ENCODE data around the gene MAPK11. TPM values are rescaled to one million over a fixed set of nuclear protein-coding genes. Genes with fewer than 3 reads are reported as not detected.

MAPK11 gene
- total and polyA plus RNA-seq, 7 donors: 0.23 to 7.3 (median 2.9) TPM

GRCh38 chr22:50262973-50263617, 7.1 kb downstream of the MAPK11 start:
- 47 to 63% methylated on average over 9 of the region's 9 CpGs for WGBS, 2 donors
- Histone ChIP-seq H3K27me3 (peaks cover 17 to 68% (median 46%) of the 10 kb centered on the region in 3 donors), H3K4me1 (peaks cover 0 to 34% (median 34%) of the 10 kb centered on the region in 4 donors), H3K9me3 (no peaks in the 10 kb centered on the region), H3K4me3 (no peak overlapping the region), H3K36me3 (no peaks in the 10 kb centered on the region), H3K27ac (no peak overlapping the region)
- intact Hi-C loops (cut with DNase I): no loop called here
- TF ChIP-seq POLR2AphosphoS5 (IDR thresholded peaks at IDR 0.05) (no peak), POLR2A (IDR thresholded peaks at IDR 0.05) (no peak), CTCF (IDR thresholded peaks at IDR 0.05) (no peak), EP300 (IDR thresholded peaks at IDR 0.05) (no peak)
- DNase-seq: no peak

GRCh38 chr22:50262460-50262911, 7.7 kb downstream of the MAPK11 start:
- 27 to 40% methylated on average over 7 of the region's 7 CpGs for WGBS, 2 donors
- intact Hi-C loops (cut with DNase I): no loop called here

GRCh38 chr22:50261615-50262459, 8.3 kb downstream of the MAPK11 start, which contains the start of gene MAPK12:
Gene MAPK12, minus strand, starts transcription at chr22:50261683. Its CDS starts 174 bp downstream, at chr22:50261509.
- intact Hi-C loops (cut with DNase I): no loop called here
- Histone ChIP-seq H3K4me3 (peak within 1 kb of the TSS; percentile 19 to 53 (median 44)), H3K27me3 (peaks cover 17 to 70% (median 46%) of the 10 kb centered on the region in 3 donors), H3K9me3 (no peaks in the 10 kb centered on the region), H3K27ac (peak within 1 kb of the TSS; percentile 8 to 52 (median 44)), H3K36me3 (no peaks in the 10 kb centered on the region), H3K4me1 (peaks cover 0 to 21% (median 21%) of the 10 kb centered on the region in 4 donors)
- WGBS, 2 donors: 3% methylated on average over 61 of the region's 61 CpGs
- TF ChIP-seq POLR2A (IDR thresholded peaks at IDR 0.05) (no peak), EP300 (IDR thresholded peaks at IDR 0.05) (no peak), CTCF (IDR thresholded peaks at IDR 0.05) (no peak), POLR2AphosphoS5 (IDR thresholded peaks at IDR 0.05) (no peak)
- no peak for DNase-seq

More at GRCh38 chr22:50262460-50262911, 7.7 kb downstream of the MAPK11 start:
- Histone ChIP-seq H3K27me3 (peaks cover 17 to 73% (median 46%) of the 10 kb centered on the region in 3 donors), H3K27ac (no peak overlapping the region), H3K9me3 (no peaks in the 10 kb centered on the region), H3K36me3 (no peaks in the 10 kb centered on the region), H3K4me3 (no peak overlapping the region), H3K4me1 (peaks cover 0 to 28% (median 27%) of the 10 kb centered on the region in 4 donors)
- no peak for TF ChIP-seq EP300 (IDR thresholded peaks at IDR 0.05)
- TF ChIP-seq POLR2AphosphoS5 (IDR thresholded peaks at IDR 0.05): no peak
- TF ChIP-seq POLR2A (IDR thresholded peaks at IDR 0.05): no peak
- no peak for TF ChIP-seq CTCF (IDR thresholded peaks at IDR 0.05)
- DNase-seq: no peak

GRCh38 chr22:50260801-50261614, 9.2 kb downstream of the MAPK11 start:
- Histone ChIP-seq H3K4me3 (peak overlapping the region; percentile 19 to 53 (median 44)), H3K27me3 (peaks cover 17 to 74% (median 46%) of the 10 kb centered on the region in 3 donors), H3K36me3 (no peaks in the 10 kb centered on the region), H3K9me3 (no peaks in the 10 kb centered on the region), H3K27ac (peak overlapping the region in 3 of 4 donors; percentile 39 to 52 (median 49)), H3K4me1 (peaks cover 0 to 20% (median 18%) of the 10 kb centered on the region in 4 donors)
- TF ChIP-seq POLR2AphosphoS5 (IDR thresholded peaks at IDR 0.05) (no peak), POLR2A (IDR thresholded peaks at IDR 0.05) (no peak), EP300 (IDR thresholded peaks at IDR 0.05) (no peak), CTCF (IDR thresholded peaks at IDR 0.05) (no peak)
- DNase-seq: no peak
- WGBS, 2 donors: 1% methylated on average over 92 of the region's 92 CpGs
- intact Hi-C loops (cut with DNase I): no loop called here

Data from sigmoid colon (tissue), 7 donors.